Measurements from ENCODE around the gene HDHD3. TPM values are rescaled to one million over a fixed set of nuclear protein-coding genes. Genes with fewer than 3 reads are reported as not detected.

Gene HDHD3
- total RNA-seq, 1 donor from 2014 or later = 9.8 TPM

- H3K4me1 Mint-ChIP-seq = peaks cover 22% of the 10 kb centered on the region
Observed at GRCh38 chr9:113403646-113404045, 26.9 kb upstream of the HDHD3 start.

GRCh38 chr9:113401027-113401792, 24.4 kb upstream of the HDHD3 start, which contains the start of gene ALAD:
Gene ALAD (minus strand): TSS chr9:113401284. CDS start chr9:113393559, 7,725 bp downstream.
- Histone ChIP-seq H3K4me2 (peak within 1 kb of the TSS; percentile 78), H3K9me3 (ENCODE audit: low read depth) (no peaks in the 10 kb centered on the region), H3K9ac (no peak within 1 kb of the TSS), H3K79me2 (ENCODE audit: low read depth) (peaks cover 13% of the 10 kb centered on the region), H2AFZ (replicated peaks) (peak within 1 kb of the TSS; percentile 79), H3K4me3 (peak within 1 kb of the TSS; percentile 72), H4K20me1 (ENCODE audit: low read depth) (peaks cover 6% of the 10 kb centered on the region), H3K4me1 (peaks cover 9% of the 10 kb centered on the region), H3K36me3 (no peaks in the 10 kb centered on the region), H3K27me3 (no peaks in the 10 kb centered on the region), H3F3A (ENCODE audit: low read depth) (peaks cover 6% of the 10 kb centered on the region), H3K27ac (no peak within 1 kb of the TSS)
- peak within 1 kb of the TSS; percentile 79 for H3K27ac Mint-ChIP-seq
- DNase-seq (ENCODE audit: low spot score) = peak; percentile 100
- H3K4me3 Mint-ChIP-seq = peak within 1 kb of the TSS; percentile 94
- no peaks in the 10 kb centered on the region for H3K36me3 Mint-ChIP-seq
- no peaks in the 10 kb centered on the region for H3K27me3 Mint-ChIP-seq (ENCODE audit: insufficient read depth, low read depth)
- TF ChIP-seq EZH2 (IDR thresholded peaks at IDR 0.05) = no peak
- no peak for TF ChIP-seq EZH2phosphoT487 (IDR thresholded peaks at IDR 0.05)
- peak; percentile 92 for TF ChIP-seq CTCF (IDR thresholded peaks at IDR 0.05)
- H3K4me1 Mint-ChIP-seq = peaks cover 15% of the 10 kb centered on the region
- H3K9me3 Mint-ChIP-seq = no peaks in the 10 kb centered on the region

More at GRCh38 chr9:113403646-113404045, 26.9 kb upstream of the HDHD3 start:
- Mint-ChIP-seq H3K27me3 (ENCODE audit: insufficient read depth, low read depth) (no peaks in the 10 kb centered on the region), H3K36me3 (peaks cover 8% of the 10 kb centered on the region), H3K9me3 (no peaks in the 10 kb centered on the region), H3K4me3 (no peak overlapping the region), H3K27ac (peak overlapping the region; percentile 74)
- H3K4me1 ChIP-seq = peaks cover under 1% of the 10 kb centered on the region
- no peak overlapping the region for H3K9ac ChIP-seq
- no peaks in the 10 kb centered on the region for H3K9me3 ChIP-seq (ENCODE audit: low read depth)
- H3K79me2 ChIP-seq (ENCODE audit: low read depth) = peaks cover 17% of the 10 kb centered on the region
- H3K4me2 ChIP-seq = no peak overlapping the region
- no peaks in the 10 kb centered on the region for H3K27me3 ChIP-seq
- peaks cover 6% of the 10 kb centered on the region for H3K36me3 ChIP-seq
- TF ChIP-seq EZH2phosphoT487 (IDR thresholded peaks at IDR 0.05) = no peak
- peaks cover 23% of the 10 kb centered on the region for H3F3A ChIP-seq (ENCODE audit: low read depth)
- no peak for DNase-seq (ENCODE audit: low spot score)
- H3K4me3 ChIP-seq = no peak overlapping the region
- no peak overlapping the region for H3K27ac ChIP-seq
- peaks cover 6% of the 10 kb centered on the region for H4K20me1 ChIP-seq (ENCODE audit: low read depth)
- H2AFZ ChIP-seq (replicated peaks) = no peak overlapping the region

GRCh38 chr9:113399646-113400200, 22.9 kb upstream of the HDHD3 start:
- H3K9ac ChIP-seq = no peak overlapping the region
- no peak overlapping the region for H3K27ac Mint-ChIP-seq
- peak overlapping the region; percentile 78 for H3K4me2 ChIP-seq

More at GRCh38 chr9:113399646-113400200, 22.9 kb upstream of the HDHD3 start:
- H3K36me3 Mint-ChIP-seq = no peaks in the 10 kb centered on the region
- no peaks in the 10 kb centered on the region for H3K9me3 ChIP-seq (ENCODE audit: low read depth)
- H3K4me1 ChIP-seq = peaks cover 9% of the 10 kb centered on the region
- H3K27ac ChIP-seq = no peak overlapping the region
- TF ChIP-seq EZH2 (IDR thresholded peaks at IDR 0.05) = no peak
- no peak for TF ChIP-seq EZH2phosphoT487 (IDR thresholded peaks at IDR 0.05)
- TF ChIP-seq CTCF (IDR thresholded peaks at IDR 0.05) = no peak
- H3K9me3 Mint-ChIP-seq = no peaks in the 10 kb centered on the region
- peak overlapping the region; percentile 72 for H3K4me3 ChIP-seq
- peaks cover 6% of the 10 kb centered on the region for H3F3A ChIP-seq (ENCODE audit: low read depth)
- no peak overlapping the region for H2AFZ ChIP-seq (replicated peaks)
- peak overlapping the region; percentile 94 for H3K4me3 Mint-ChIP-seq
- H3K27me3 ChIP-seq = no peaks in the 10 kb centered on the region
- H4K20me1 ChIP-seq (ENCODE audit: low read depth) = peaks cover 6% of the 10 kb centered on the region
- H3K4me1 Mint-ChIP-seq = peaks cover 15% of the 10 kb centered on the region
- H3K27me3 Mint-ChIP-seq (ENCODE audit: insufficient read depth, low read depth) = no peaks in the 10 kb centered on the region
- peaks cover 13% of the 10 kb centered on the region for H3K79me2 ChIP-seq (ENCODE audit: low read depth)
- no peaks in the 10 kb centered on the region for H3K36me3 ChIP-seq
- no peak for DNase-seq (ENCODE audit: low spot score)
